Measurements from ENCODE around the gene NXNL1. TPM values are rescaled to one million over a fixed set of nuclear protein-coding genes. Genes with fewer than 3 reads are reported as not detected.

NXNL1 gene
- total and polyA plus RNA-seq, 2 donors = not detected

DNA sequence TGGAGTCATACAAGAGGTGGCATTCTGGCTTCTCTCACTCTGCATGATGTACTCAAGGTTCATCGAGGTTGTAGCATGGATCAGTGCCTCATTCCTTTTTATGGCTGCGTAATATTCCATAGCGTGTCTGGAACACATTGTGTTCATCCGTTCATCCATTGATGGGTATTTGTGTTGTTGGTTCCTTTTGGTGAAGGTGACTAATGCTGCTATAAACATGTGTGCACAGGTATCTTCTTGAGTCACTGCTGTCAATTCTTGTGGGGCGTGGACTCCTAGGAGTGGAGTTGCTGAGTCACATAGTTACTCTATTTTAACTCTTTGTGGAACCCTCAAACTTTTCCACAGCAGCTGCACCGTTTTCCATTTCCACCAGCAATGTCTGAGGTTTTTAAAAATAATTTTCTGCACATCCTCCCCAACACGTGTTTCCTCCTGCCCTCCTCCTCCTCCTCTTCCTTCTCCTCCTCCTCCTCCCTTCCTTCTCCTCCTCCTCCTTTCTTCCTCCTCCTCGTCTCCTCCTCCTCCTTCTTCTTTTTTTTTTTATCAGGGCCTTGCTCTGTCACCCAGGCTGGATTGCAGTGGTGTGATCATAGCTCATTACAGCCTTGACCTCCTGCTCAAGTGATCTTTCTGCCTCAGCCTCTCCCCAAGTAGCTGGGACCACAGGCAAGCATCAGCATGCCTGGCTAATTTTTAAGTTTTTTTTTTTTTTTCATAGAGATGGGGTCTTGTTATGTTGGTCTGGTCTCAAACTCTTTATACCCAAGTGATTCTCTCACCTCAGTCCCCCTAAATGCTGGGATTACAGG is 10.3 kb downstream of the NXNL1 start:
- Histone ChIP-seq H3K4me1 (ENCODE audit: control insufficient read depth in 2 of 2, insufficient read depth in 2 of 2, low read length in 2 of 2) (peaks cover 5 to 7% of the 10 kb centered on the region in 2 donors), H3K27me3 (ENCODE audit: control insufficient read depth in 2 of 2, insufficient read depth in 1 of 2, low read length in 1 of 2) (peaks cover 24 to 73% of the 10 kb centered on the region in 2 donors), H3K27ac (ENCODE audit: low read depth in 1 of 2, low read length in 1 of 2) (no peak overlapping the region), H3K4me3 (ENCODE audit: low read length in 2 of 2) (no peak overlapping the region), H3K36me3 (ENCODE audit: control insufficient read depth in 2 of 2, insufficient read depth in 2 of 2, low read length in 1 of 2) (no peaks in the 10 kb centered on the region), H3K9me3 (ENCODE audit: control insufficient read depth in 2 of 2, insufficient read depth in 1 of 2, low read length in 1 of 2) (peaks cover 0 to 12% of the 10 kb centered on the region in 2 donors)
- WGBS = 46% methylated on average over 8 of the region's 8 CpGs
- peak in 1 of 9 donors; percentile 17 for DNase-seq (ENCODE audit: low read depth in 6 of 9, low spot score in 9 of 9)

DNA sequence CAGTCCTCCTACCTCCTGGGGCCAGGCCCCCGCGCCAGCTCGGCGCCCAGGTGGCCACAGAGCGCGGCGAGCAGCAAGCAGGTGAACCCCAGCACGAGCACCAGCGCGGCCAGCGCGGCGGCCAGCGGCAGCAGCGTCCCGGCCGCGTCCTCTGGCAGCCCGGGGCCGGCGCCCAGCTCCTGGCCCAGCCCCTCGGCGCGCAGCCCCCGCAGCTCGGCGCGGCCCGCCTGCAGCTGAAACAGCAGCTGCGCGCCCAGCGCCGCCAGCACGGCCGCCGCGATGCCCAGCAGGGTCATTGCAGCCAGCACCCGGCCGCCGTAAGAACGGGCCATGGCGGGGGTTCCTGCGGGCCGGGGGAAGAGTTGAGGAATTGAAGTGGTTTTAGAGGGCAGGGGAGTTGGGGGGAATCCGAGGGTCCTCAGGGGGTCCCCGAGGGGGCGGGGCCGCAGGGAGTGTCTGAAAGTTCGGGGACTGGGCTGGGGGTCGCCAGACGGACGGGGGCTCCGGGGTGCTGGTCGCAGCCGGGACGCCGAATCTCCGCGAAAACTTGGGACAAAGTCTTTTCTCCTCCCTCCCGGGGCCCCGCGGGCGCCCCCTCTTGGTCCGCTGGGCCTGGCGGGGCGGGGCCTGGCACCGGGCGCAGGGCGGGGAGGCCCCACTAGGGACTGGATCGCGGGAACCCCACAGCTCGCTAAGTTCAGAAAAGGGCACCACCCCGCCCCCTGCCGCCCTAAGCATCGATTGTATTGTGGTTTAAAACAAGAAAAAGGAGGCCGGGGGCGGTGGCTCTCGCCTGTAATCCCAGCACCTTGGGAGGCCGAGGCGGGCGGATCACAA is 12.4 kb downstream of the NXNL1 start, which contains the start of gene TMEM221:
Gene TMEM221, minus strand, starts transcription at position 538 of the 837 bp plus-strand sequence. Its CDS starts 206 bp downstream, at position 332.
- peaks cover 0 to 8% of the 10 kb centered on the region in 2 donors for H3K9me3 ChIP-seq (ENCODE audit: control insufficient read depth in 2 of 2, insufficient read depth in 1 of 2, low read length in 1 of 2)
- H3K27ac ChIP-seq (ENCODE audit: low read depth in 1 of 2, low read length in 1 of 2) = peak within 1 kb of the TSS in 1 of 2 donors; percentile 8
- peak within 1 kb of the TSS in 1 of 2 donors; percentile 29 for H3K4me3 ChIP-seq (ENCODE audit: low read length in 2 of 2)
- peak in 1 of 9 donors; percentile 41 for DNase-seq (ENCODE audit: low read depth in 6 of 9, low spot score in 9 of 9)
- WGBS = 2% methylated on average over 81 of the region's 81 CpGs
- peaks cover 0 to 5% of the 10 kb centered on the region in 2 donors for H3K4me1 ChIP-seq (ENCODE audit: control insufficient read depth in 2 of 2, insufficient read depth in 2 of 2, low read length in 2 of 2)
- no peaks in the 10 kb centered on the region for H3K36me3 ChIP-seq (ENCODE audit: control insufficient read depth in 2 of 2, insufficient read depth in 2 of 2, low read length in 1 of 2)
- peaks cover 16 to 55% of the 10 kb centered on the region in 2 donors for H3K27me3 ChIP-seq (ENCODE audit: control insufficient read depth in 2 of 2, insufficient read depth in 1 of 2, low read length in 1 of 2)

DNA sequence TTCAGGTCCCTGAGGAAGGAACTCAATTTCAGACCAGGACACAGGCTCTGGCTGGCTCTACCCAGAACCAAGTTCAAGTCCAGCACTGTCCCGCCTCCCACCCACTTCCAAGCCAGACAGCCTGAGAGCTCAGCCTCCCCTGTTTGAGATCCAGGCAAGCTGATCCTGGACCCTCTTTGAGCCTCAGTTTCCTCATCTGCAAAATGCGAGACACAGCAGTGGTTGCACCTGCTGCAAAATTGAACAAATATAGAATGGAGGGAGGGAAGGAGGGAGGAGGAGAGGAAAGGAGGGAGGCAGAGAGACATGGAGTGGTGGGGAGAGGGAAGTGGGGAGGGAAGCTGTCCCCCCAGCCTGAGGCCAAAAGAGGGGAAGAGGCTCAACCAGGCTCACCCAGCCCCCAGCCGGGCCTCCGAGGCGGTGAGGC is 13.0 kb downstream of the NXNL1 start:
- 36% methylated on average over 5 of the region's 5 CpGs for WGBS
- H3K4me3 ChIP-seq (ENCODE audit: low read length in 2 of 2) = no peak overlapping the region
- no peak overlapping the region for H3K27ac ChIP-seq (ENCODE audit: low read depth in 1 of 2, low read length in 1 of 2)
- H3K4me1 ChIP-seq (ENCODE audit: control insufficient read depth in 2 of 2, insufficient read depth in 2 of 2, low read length in 2 of 2) = peaks cover 0 to 5% of the 10 kb centered on the region in 2 donors
- DNase-seq (ENCODE audit: low read depth in 6 of 9, low spot score in 9 of 9) = no peak
- peaks cover 0 to 5% of the 10 kb centered on the region in 2 donors for H3K9me3 ChIP-seq (ENCODE audit: control insufficient read depth in 2 of 2, insufficient read depth in 1 of 2, low read length in 1 of 2)
- H3K27me3 ChIP-seq (ENCODE audit: control insufficient read depth in 2 of 2, insufficient read depth in 1 of 2, low read length in 1 of 2) = peaks cover 16 to 52% of the 10 kb centered on the region in 2 donors
- no peaks in the 10 kb centered on the region for H3K36me3 ChIP-seq (ENCODE audit: control insufficient read depth in 2 of 2, insufficient read depth in 2 of 2, low read length in 1 of 2)

DNA sequence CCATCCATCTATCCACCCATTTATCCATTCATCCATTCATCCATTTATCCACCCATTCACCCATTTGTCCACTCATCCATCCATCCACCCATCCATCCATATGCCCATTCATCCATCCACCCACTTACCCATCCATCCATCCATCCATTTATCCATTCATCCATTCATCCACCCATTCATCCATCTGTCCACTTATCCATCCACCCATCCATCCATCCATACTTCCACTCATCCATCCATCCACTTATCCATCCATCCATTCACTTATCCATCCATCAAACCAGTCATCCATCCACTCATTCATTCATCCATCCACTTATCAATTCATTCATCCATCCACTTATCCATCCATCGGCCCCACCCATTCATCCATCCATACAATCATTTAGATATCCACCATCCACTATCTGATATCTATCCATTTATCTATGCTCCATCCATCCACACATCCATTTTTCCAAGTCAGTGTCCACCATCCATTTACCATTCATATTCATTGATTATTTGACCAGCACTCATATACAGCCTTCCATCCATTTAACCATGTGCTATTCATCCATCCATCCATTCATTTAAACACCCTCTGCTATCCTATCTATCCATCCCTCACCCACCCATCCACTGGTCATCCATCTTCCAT is 15.1 kb downstream of the NXNL1 start:
- 99% methylated on average over 1 of the region's 1 CpG for WGBS
- no peaks in the 10 kb centered on the region for H3K36me3 ChIP-seq (ENCODE audit: control insufficient read depth in 2 of 2, insufficient read depth in 2 of 2, low read length in 1 of 2)
- no peak for DNase-seq (ENCODE audit: low read depth in 6 of 9, low spot score in 9 of 9)
- H3K4me3 ChIP-seq (ENCODE audit: low read length in 2 of 2) = no peak overlapping the region
- H3K9me3 ChIP-seq (ENCODE audit: control insufficient read depth in 2 of 2, insufficient read depth in 1 of 2, low read length in 1 of 2) = peaks cover 0 to 9% of the 10 kb centered on the region in 2 donors
- no peak overlapping the region for H3K27ac ChIP-seq (ENCODE audit: low read depth in 1 of 2, low read length in 1 of 2)
- peaks cover 16 to 46% of the 10 kb centered on the region in 2 donors for H3K27me3 ChIP-seq (ENCODE audit: control insufficient read depth in 2 of 2, insufficient read depth in 1 of 2, low read length in 1 of 2)
- peaks cover 0 to 5% of the 10 kb centered on the region in 2 donors for H3K4me1 ChIP-seq (ENCODE audit: control insufficient read depth in 2 of 2, insufficient read depth in 2 of 2, low read length in 2 of 2)

DNA sequence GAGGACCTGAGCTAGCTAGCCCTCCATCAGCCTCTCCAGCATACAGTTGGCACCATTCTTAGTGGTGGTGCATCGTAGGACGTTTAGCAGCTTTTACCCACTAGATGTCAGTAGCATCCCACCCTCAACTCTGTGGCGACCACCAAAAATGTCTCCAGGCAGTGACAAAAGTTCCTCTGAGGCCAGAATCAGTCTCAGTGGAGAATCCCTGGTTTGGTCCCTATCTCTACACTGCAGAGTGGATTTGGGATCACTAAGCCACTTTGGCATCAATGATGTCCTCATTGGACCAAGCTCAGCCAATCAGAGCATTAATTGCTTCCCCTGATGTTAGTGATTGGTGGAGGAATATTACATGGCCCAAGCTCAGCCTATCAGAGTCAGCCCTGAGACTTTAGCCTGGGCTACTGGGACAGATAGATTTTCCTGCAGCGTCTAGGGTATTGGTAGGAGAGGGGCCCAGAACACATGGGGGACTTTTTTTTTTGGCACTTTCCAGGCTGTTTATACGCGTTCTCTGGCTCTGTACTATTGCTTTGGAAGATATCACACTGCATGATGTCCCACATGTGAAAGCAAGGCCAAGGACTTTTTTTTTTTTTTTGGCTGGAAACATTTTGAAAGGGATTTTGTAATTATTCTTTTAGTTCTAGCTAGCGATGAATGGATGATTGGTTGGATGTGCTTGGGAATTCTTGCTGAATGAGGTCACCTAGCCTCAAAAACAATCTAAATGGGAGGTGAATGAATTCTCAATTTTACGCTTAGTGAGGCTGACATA is 19.3 kb downstream of the NXNL1 start:
- peak in 2 of 9 donors; percentile 55 to 56 for DNase-seq (ENCODE audit: low read depth in 6 of 9, low spot score in 9 of 9)
- peak overlapping the region in 1 of 2 donors; percentile 55 for H3K27ac ChIP-seq (ENCODE audit: low read depth in 1 of 2, low read length in 1 of 2)
- H3K4me3 ChIP-seq (ENCODE audit: low read length in 2 of 2) = no peak overlapping the region
- no peaks in the 10 kb centered on the region for H3K36me3 ChIP-seq (ENCODE audit: control insufficient read depth in 2 of 2, insufficient read depth in 2 of 2, low read length in 1 of 2)
- no peaks in the 10 kb centered on the region for H3K4me1 ChIP-seq (ENCODE audit: control insufficient read depth in 2 of 2, insufficient read depth in 2 of 2, low read length in 2 of 2)
- H3K9me3 ChIP-seq (ENCODE audit: control insufficient read depth in 2 of 2, insufficient read depth in 1 of 2, low read length in 1 of 2) = peaks cover 0 to 5% of the 10 kb centered on the region in 2 donors
- WGBS = 66% methylated on average over 8 of the region's 8 CpGs
- H3K27me3 ChIP-seq (ENCODE audit: control insufficient read depth in 2 of 2, insufficient read depth in 1 of 2, low read length in 1 of 2) = peaks cover 0 to 6% of the 10 kb centered on the region in 2 donors

DNA sequence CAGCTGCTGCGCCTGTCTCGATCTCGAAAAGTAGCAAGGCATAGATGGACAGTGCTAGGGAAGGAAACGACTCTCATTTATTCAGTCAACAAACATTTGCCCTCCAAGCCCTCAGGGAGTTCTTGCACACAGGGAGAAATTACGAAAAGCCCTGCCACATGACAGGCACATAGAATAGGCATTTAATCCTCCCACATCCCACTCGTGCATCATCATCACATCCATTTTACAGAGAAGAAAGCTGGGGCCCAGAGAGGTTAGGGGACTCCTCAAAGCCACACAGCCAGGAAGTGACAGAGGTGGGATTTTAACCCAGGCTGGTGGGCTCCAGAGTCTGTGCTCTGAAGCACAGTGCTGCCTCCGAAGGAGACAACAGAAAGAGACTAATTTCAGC is 23.9 kb downstream of the NXNL1 start:
- Histone ChIP-seq H3K27ac (ENCODE audit: low read depth in 1 of 2, low read length in 1 of 2) (no peak overlapping the region), H3K4me3 (ENCODE audit: low read length in 2 of 2) (no peak overlapping the region), H3K9me3 (ENCODE audit: control insufficient read depth in 2 of 2, insufficient read depth in 1 of 2, low read length in 1 of 2) (peaks cover 0 to 12% of the 10 kb centered on the region in 2 donors), H3K4me1 (ENCODE audit: control insufficient read depth in 2 of 2, insufficient read depth in 2 of 2, low read length in 2 of 2) (no peaks in the 10 kb centered on the region), H3K27me3 (ENCODE audit: control insufficient read depth in 2 of 2, insufficient read depth in 1 of 2, low read length in 1 of 2) (no peaks in the 10 kb centered on the region), H3K36me3 (ENCODE audit: control insufficient read depth in 2 of 2, insufficient read depth in 2 of 2, low read length in 1 of 2) (no peaks in the 10 kb centered on the region)
- WGBS = 97% methylated on average over 7 of the region's 7 CpGs
- no peak for DNase-seq (ENCODE audit: low read depth in 6 of 9, low spot score in 9 of 9)

DNA sequence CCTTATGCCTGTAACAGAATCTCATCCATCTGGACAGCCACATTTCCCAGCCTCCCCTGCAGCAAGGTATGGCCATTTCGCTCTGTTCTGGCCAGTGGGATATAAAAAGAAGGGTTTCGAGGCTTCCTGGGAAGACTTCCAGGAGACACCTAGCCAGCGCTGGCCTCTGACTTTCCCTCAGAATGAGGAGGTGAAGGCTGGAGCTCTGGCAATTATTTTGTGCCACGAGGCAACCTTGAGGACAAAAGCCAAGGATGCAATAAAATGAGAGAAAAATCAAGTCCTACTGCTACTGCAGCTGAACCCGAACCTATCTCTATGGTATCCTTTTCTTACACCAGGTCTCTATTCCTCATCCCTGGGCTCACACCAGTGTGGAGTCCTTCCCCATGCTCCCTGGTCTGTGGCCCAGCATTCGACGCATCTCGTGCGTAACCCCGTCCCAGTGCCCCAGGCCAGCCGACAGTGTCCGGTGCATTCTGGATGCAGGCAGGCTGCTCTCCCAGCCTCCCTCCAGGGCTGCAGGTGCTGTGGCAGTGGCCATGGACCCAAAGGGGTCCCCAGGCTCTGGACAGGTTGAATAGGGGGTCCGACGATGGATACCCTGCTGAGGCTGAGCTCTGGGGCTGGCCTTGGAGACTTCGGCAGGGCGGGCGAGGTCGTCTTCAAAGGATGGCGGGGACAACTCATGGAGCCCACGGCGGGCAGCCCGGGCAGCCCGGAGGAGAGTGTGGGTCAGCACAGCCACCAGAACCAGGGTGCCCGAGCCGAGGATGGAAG is 24.4 kb downstream of the NXNL1 start:
- no peaks in the 10 kb centered on the region for H3K27me3 ChIP-seq (ENCODE audit: control insufficient read depth in 2 of 2, insufficient read depth in 1 of 2, low read length in 1 of 2)
- 95% methylated on average over 25 of the region's 25 CpGs for WGBS
- no peak for DNase-seq (ENCODE audit: low read depth in 6 of 9, low spot score in 9 of 9)
- H3K9me3 ChIP-seq (ENCODE audit: control insufficient read depth in 2 of 2, insufficient read depth in 1 of 2, low read length in 1 of 2) = peaks cover 0 to 9% of the 10 kb centered on the region in 2 donors
- no peak overlapping the region for H3K4me3 ChIP-seq (ENCODE audit: low read length in 2 of 2)
- no peaks in the 10 kb centered on the region for H3K36me3 ChIP-seq (ENCODE audit: control insufficient read depth in 2 of 2, insufficient read depth in 2 of 2, low read length in 1 of 2)
- H3K27ac ChIP-seq (ENCODE audit: low read depth in 1 of 2, low read length in 1 of 2) = no peak overlapping the region
- no peaks in the 10 kb centered on the region for H3K4me1 ChIP-seq (ENCODE audit: control insufficient read depth in 2 of 2, insufficient read depth in 2 of 2, low read length in 2 of 2)

DNA sequence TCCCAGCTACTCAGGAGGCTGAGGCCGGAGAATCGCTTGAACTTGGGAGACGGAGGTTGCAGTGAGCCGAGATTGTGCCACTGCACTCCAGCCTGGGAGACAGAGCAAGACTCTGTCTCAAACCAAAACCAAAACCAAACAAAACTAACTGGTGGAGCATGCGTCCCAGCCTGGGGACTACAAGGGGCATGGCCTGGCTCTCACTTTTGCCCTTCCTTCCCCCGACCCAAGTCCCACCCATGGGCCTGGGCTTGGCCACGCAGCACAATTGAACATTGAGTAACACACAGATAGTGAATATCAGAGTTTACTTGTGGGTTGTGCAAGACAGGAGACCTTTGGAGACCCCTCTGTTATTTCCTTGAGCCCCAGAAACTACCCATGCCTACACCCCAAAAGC is 25.5 kb downstream of the NXNL1 start:
- H3K27me3 ChIP-seq (ENCODE audit: control insufficient read depth in 2 of 2, insufficient read depth in 1 of 2, low read length in 1 of 2) = no peaks in the 10 kb centered on the region
- DNase-seq (ENCODE audit: low read depth in 6 of 9, low spot score in 9 of 9) = no peak
- H3K9me3 ChIP-seq (ENCODE audit: control insufficient read depth in 2 of 2, insufficient read depth in 1 of 2, low read length in 1 of 2) = peaks cover 0 to 8% of the 10 kb centered on the region in 2 donors
- no peaks in the 10 kb centered on the region for H3K36me3 ChIP-seq (ENCODE audit: control insufficient read depth in 2 of 2, insufficient read depth in 2 of 2, low read length in 1 of 2)
- no peak overlapping the region for H3K27ac ChIP-seq (ENCODE audit: low read depth in 1 of 2, low read length in 1 of 2)
- peaks cover 0 to under 1% of the 10 kb centered on the region in 2 donors for H3K4me1 ChIP-seq (ENCODE audit: control insufficient read depth in 2 of 2, insufficient read depth in 2 of 2, low read length in 2 of 2)
- H3K4me3 ChIP-seq (ENCODE audit: low read length in 2 of 2) = no peak overlapping the region
- 97% methylated on average over 7 of the region's 7 CpGs for WGBS
